MM.1S (cell line): ENCODE data around the gene RAVER1.

Experiments
- CTCF ChIP-seq: fragments of 300-600 bp; sonication (generic); IDR thresholded peaks from 2 replicates; pipeline ENCODE4 v1.5.1; 2016; ENCODE audit warnings: antibody characterized with exemption, low read length, mixed read lengths
- EZH2 ChIP-seq: fragments of 300-600 bp; sonication (generic); optimal IDR thresholded peaks from 2 replicates; pipeline ENCODE3; 2017; ENCODE audit warnings: low read depth, mild to moderate bottlenecking, antibody characterized with exemption, low read length, mixed read lengths
- EZH2phosphoT487 ChIP-seq: fragments of 300-600 bp; sonication (generic); IDR thresholded peaks from 2 replicates; pipeline ENCODE4 v1.6.1; 2018; ENCODE audit warnings: antibody characterized with exemption, low read length

GRCh38 chr19:10270180-10270615 lies 63.1 kb downstream of the RAVER1 start:
- no peak for TF ChIP-seq CTCF
- no peak for TF ChIP-seq EZH2phosphoT487
- no peak for TF ChIP-seq EZH2
